ENCODE results near the gene NCAM1. TPM values are rescaled to one million over a fixed set of nuclear protein-coding genes. Genes with fewer than 3 reads are reported as not detected.

NCAM1 gene
- total RNA-seq, 1 experiment from 2014 or later = 0.22 TPM

DNA sequence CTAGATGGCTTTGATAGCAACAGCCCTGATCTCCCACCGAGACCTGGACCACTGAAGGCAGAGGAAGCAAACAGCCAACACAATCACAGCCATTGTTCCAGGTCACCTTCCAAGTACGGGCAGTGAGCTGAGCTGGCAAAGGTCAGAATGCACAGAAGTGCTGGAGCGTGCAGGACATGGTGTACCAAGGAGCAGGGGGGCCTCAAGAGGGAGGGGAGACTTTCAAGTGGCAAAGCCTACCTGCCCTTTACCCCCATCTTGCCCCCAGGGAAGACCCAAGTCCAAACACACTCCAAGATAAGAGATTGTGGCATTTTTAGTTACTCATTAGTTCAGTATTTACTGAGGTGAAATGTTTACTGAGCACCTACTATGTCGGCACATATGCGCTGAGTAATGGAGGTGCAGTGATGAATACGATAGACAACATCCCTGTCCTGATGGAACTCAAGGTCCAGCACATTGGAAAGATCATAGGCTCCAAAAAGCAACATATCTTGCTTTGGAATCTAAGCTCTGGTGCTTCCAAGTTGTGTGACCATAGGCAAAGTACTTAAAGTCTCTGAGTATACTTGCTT, 327.2 kb downstream of the NCAM1 start:
- no peak overlapping the region for H2AFZ ChIP-seq (ENCODE audit: low read depth, low read length, poor library complexity, severe bottlenecking)
- RAD21 ChIA-PET (ENCODE audit: low non-redundant PET in 1 of 2, low total read pairs in 2 of 2, uncharacterized antibody in 2 of 2, unreplicated experiment in 2 of 2) = interaction anchor here (1.5 to 1.9 kb wide), 2 partner anchors 700 kb away, joined by 8 to 10 read pairs; no protein-coding TSS in a partner anchor
- H4K20me1 ChIP-seq (ENCODE audit: insufficient read depth) = no peaks in the 10 kb centered on the region
- H3K9ac ChIP-seq (ENCODE audit: low read length) = no peak overlapping the region
- TF ChIP-seq SIN3A (IDR thresholded peaks at IDR 0.05; ENCODE audit: low read depth) (no peak), ELF1 (IDR thresholded peaks at IDR 0.05; ENCODE audit: borderline replicate concordance, low read depth) (no peak), RAD21 (IDR thresholded peaks at IDR 0.05; ENCODE audit: low read depth) (no peak), POLR2A (IDR thresholded peaks at IDR 0.05; ENCODE audit: borderline replicate concordance, extremely low read depth, insufficient read depth, insufficient read length) (no peak), ZBTB33 (IDR thresholded peaks at IDR 0.05; ENCODE audit: extremely low read depth, insufficient replicate concordance, low read length) (no peak), JUND (IDR thresholded peaks at IDR 0.05) (no peak), CEBPB (IDR thresholded peaks at IDR 0.05; ENCODE audit: low read depth) (no peak), REST (IDR thresholded peaks at IDR 0.05; ENCODE audit: low read depth) (no peak), ZFX (IDR thresholded peaks at IDR 0.05) (no peak)
- no peak overlapping the region for H3K4me3 ChIP-seq (replicated peaks in 1 of 2; ENCODE audit: low read depth in 1 of 2, low read length in 2 of 2)
- H3K4me1 ChIP-seq (ENCODE audit: control insufficient read depth in 1 of 2, insufficient read depth in 2 of 2, low read length in 2 of 2) = no peaks in the 10 kb centered on the region
- no peak for DNase-seq (ENCODE audit: low read depth, low spot score)
- no peaks in the 10 kb centered on the region for H3K36me3 ChIP-seq (ENCODE audit: control insufficient read depth in 1 of 2, insufficient read depth in 2 of 2, low read length in 2 of 2)
- H3K4me2 ChIP-seq (ENCODE audit: low read length) = no peak overlapping the region
- POLR2A ChIA-PET = no interaction called here
- H3K27ac ChIP-seq (ENCODE audit: low read depth, low read length) = no peak overlapping the region
- H3K27me3 ChIP-seq (ENCODE audit: insufficient read depth, low read length) = peaks cover 45% of the 10 kb centered on the region
- ATAC-seq = no peak
- intact Hi-C loops (cut with micrococcal nuclease) = loop anchor here (2.0 to 10.0 kb wide), 4 partner anchors 452 to 1724 kb away; no protein-coding TSS in a partner anchor
- no peaks in the 10 kb centered on the region for H3K9me3 ChIP-seq (ENCODE audit: control insufficient read depth in 1 of 2, insufficient read depth in 1 of 2, low read depth in 1 of 2, low read length in 2 of 2)
- CTCF ChIA-PET = interaction anchor here (1.6 to 2.0 kb wide), 5 partner anchors 493 to 1069 kb away, joined by 4 to 33 read pairs (median 8); no protein-coding TSS in a partner anchor
- H3K79me2 ChIP-seq (ENCODE audit: insufficient read depth, low read length) = no peaks in the 10 kb centered on the region
- BruUV-seq (replicated peaks) = no TSS peak
- no peaks in the 10 kb centered on the region for H3K9me2 ChIP-seq (ENCODE audit: insufficient read depth)
